Urinary bladder (tissue), 4 donors: Measurements from ENCODE around the gene INTS3. TPM values are rescaled to one million over a fixed set of nuclear protein-coding genes. Genes with fewer than 3 reads are reported as not detected.
A peak's percentile ranks its signal among the peaks of the same experiment; 100 is the strongest.
"Not testable (repeated sequence)": the region's sequence is repeated elsewhere in the genome, so short reads cannot be mapped to it uniquely, and the experiment has no call there.

Experiments used
- DNase-seq: peaks from one replicate; pipeline ENCODE4 v3.0.0-alpha.2; 2015; ENCODE audit errors: extremely low spot score
- H3K27ac ChIP-seq: one replicate; pipeline ENCODE4 v1.5.1; 2013; ENCODE audit warnings: low read depth, mild to moderate bottlenecking, moderate library complexity
- H3K36me3 ChIP-seq: one replicate; pipeline ENCODE4 v1.6.1; 2013; ENCODE audit warnings: mild to moderate bottlenecking, moderate library complexity; ENCODE audit not compliant: insufficient read depth
- H3K4me1 ChIP-seq: one replicate; pipeline ENCODE4 v1.6.1; 2013; ENCODE audit warnings: mild to moderate bottlenecking, moderate library complexity; ENCODE audit not compliant: insufficient read depth
- H3K4me3 ChIP-seq: one replicate; pipeline ENCODE4 v1.5.1; 2013; ENCODE audit warnings: low read depth, low read length
- WGBS: extraction: QIAGEN DNeasy Blood & Tissue Kit; methylation state at CpG from one replicate; pipeline ENCODE4 v1.1.7; 2013; 5-methylcytosine and 5-hydroxymethylcytosine counted together
- polyA plus RNA-seq: library from polyadenylated mRNA; stranded (reverse); fragments of 200-250 nt; gene quantifications from one replicate; pipeline ENCODE4 v1.2.3, GENCODE V29; 2013
- total RNA-seq: library from RNA; depleted of rRNA; stranded (reverse); fragments of >200 nt; gene quantifications from one replicate; pipeline ENCODE4 v1.2.3, GENCODE V29; 2014
- donor health status: healthy with polysubstance abuse.
- donor health status: healthy.

Gene INTS3
- total and polyA plus RNA-seq, 2 donors, result 35.9 to 44.0 TPM

GRCh38 chr1:153688736-153689328 is 39.0 kb upstream of the INTS3 start:
- no peak overlapping the region for H3K4me3 ChIP-seq
- no peaks in the 10 kb centered on the region for H3K36me3 ChIP-seq
- no peak for DNase-seq
- H3K27ac ChIP-seq, result no peak overlapping the region
- WGBS, result 89% methylated on average over 18 of the region's 18 CpGs
- H3K4me1 ChIP-seq, result no peaks in the 10 kb centered on the region

DNA sequence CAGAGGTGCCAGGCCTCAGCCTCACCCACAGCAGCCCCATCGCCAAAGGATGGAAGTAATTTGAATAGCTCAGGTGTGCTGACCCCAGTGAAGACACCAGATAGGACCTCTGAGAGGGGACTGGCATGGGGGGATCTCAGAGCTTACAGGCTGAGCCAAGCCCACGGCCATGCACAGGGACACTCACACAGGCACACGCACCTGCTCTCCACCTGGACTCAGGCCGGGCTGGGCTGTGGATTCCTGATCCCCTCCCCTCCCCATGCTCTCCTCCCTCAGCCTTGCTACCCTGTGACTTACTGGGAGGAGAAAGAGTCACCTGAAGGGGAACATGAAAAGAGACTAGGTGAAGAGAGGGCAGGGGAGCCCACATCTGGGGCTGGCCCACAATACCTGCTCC is 34.4 kb upstream of the INTS3 start:
- no peaks in the 10 kb centered on the region for H3K36me3 ChIP-seq
- no peak overlapping the region for H3K4me3 ChIP-seq
- no peaks in the 10 kb centered on the region for H3K4me1 ChIP-seq
- H3K27ac ChIP-seq, result no peak overlapping the region
- DNase-seq, result no peak
- 79% methylated on average over 4 of the region's 4 CpGs for WGBS

DNA sequence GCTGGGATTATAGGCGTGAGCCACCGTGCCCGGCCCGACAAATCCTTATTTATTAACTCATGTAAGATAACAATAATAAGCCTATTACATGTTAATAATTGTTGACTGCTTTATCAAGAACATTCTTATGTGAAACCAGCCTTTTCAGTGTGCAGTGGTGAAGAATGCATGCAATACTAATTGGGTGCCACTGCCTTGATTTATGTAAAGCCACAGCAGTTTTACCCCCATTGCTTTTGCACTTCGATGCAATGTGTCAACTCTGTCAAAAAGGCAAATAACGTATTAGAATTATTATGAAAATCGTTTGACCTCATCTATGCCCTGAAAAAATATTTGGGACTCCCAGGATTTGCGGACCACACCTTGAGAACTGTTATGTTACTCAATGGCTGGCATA is 31.1 kb upstream of the INTS3 start:
- H3K4me1 ChIP-seq, result no peaks in the 10 kb centered on the region
- no peak for DNase-seq
- no peak overlapping the region for H3K27ac ChIP-seq
- WGBS, result 87% methylated on average over 8 of the region's 8 CpGs
- no peaks in the 10 kb centered on the region for H3K36me3 ChIP-seq
- no peak overlapping the region for H3K4me3 ChIP-seq

GRCh38 chr1:153697191-153698019 is 30.4 kb upstream of the INTS3 start:
- DNase-seq, result no peak
- WGBS, result 60% methylated on average over 12 of the region's 12 CpGs
- Histone ChIP-seq H3K27ac (peak overlapping the region; percentile 30), H3K4me1 (no peaks in the 10 kb centered on the region), H3K4me3 (no peak overlapping the region), H3K36me3 (no peaks in the 10 kb centered on the region)

GRCh38 chr1:153698020-153698922 is 29.6 kb upstream of the INTS3 start:
- no peaks in the 10 kb centered on the region for H3K4me1 ChIP-seq
- peak overlapping the region; percentile 43 for H3K27ac ChIP-seq
- no peaks in the 10 kb centered on the region for H3K36me3 ChIP-seq
- peak; percentile 28 for DNase-seq
- H3K4me3 ChIP-seq, result no peak overlapping the region
- 23% methylated on average over 29 of the region's 29 CpGs for WGBS

- Histone ChIP-seq H3K4me1 (no peaks in the 10 kb centered on the region), H3K36me3 (no peaks in the 10 kb centered on the region), H3K4me3 (no peak overlapping the region), H3K27ac (no peak overlapping the region)
- WGBS, result 88% methylated on average over 6 of the region's 6 CpGs
- no peak for DNase-seq
These were observed 28.7 kb upstream of the INTS3 start for GRCh38 chr1:153698923-153699714.

DNA sequence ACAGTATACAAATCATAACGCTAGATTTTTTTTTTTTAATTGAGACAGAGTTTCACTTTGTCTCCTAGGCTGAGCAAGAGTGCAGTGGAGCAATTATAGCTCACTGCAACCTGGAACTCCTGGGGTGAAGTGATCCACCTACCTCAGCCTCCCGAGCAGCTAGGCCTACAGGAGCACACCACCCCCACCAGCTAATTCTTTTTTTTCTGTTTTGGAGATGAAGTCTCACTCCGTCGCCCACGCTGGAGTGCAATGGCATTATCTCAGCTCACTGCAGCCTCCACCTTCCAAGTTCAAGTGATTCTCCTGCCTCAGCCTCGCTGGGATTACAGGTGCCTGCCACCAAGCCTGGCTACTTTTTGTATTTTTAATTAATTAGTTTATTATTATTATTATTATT is 28.1 kb upstream of the INTS3 start:
- 93% methylated on average over 6 of the region's 6 CpGs for WGBS
- no peak overlapping the region for H3K27ac ChIP-seq
- no peak overlapping the region for H3K4me3 ChIP-seq
- no peaks in the 10 kb centered on the region for H3K36me3 ChIP-seq
- H3K4me1 ChIP-seq, result no peaks in the 10 kb centered on the region
- no peak for DNase-seq

GRCh38 chr1:153705484-153705883 is 22.4 kb upstream of the INTS3 start:
- H3K4me3 ChIP-seq, result no peak overlapping the region

DNA sequence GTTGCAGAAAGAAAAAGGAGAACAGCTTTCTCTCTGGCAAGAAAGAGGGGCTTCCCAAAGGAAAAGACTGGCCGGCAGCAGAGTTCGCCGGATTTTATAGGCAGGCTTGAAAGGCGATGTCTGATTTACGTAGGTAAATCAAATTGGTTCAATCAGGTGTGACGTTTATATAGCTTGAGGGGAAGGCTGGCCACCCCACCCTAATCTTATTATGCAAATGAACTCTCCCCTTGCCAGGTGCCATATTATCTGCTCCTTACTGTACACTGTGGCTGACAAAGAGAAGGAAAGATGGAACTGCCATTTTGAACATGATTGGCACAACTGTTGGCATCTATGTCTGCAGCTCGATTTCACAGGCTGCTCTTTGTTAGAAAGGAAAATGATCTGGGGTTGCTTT is 16.8 kb upstream of the INTS3 start:
- DNase-seq, result no peak
- H3K4me3 ChIP-seq, result no peak overlapping the region
- 30% methylated on average over 7 of the region's 7 CpGs for WGBS
- no peaks in the 10 kb centered on the region for H3K4me1 ChIP-seq
- H3K27ac ChIP-seq, result no peak overlapping the region
- H3K36me3 ChIP-seq, result no peaks in the 10 kb centered on the region

More at GRCh38 chr1:153705484-153705883, 22.4 kb upstream of the INTS3 start:
- whole genome bisulfite sequencing, result 90% methylated on average over 9 of the region's 9 CpGs
- Histone ChIP-seq H3K36me3 (no peaks in the 10 kb centered on the region), H3K4me1 (no peaks in the 10 kb centered on the region), H3K27ac (no peak overlapping the region)
- DNase-seq, result no peak

GRCh38 chr1:153716211-153716610 is 11.6 kb upstream of the INTS3 start:
- H3K4me1 ChIP-seq, result not testable (repeated sequence)

DNA sequence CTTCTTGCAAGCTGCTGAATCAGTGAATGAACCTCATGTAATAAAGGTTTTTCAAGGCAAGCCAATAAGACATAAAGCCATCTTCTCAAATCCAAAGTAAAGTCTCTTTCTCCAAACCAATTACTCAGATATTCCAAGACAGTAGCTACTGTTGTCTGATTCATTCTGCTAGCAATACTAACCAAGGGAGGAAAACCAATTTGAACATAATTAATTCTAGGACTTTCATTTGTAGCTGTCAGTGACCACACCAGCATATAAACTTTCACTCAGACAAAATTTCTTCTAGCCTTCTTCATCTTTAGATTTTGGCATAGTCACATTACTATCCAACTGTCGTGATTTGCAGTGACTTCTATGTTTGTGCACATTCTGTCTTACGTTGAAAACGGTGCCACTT is 10.5 kb upstream of the INTS3 start:
- Histone ChIP-seq H3K36me3 (no peaks in the 10 kb centered on the region), H3K4me3 (no peak overlapping the region), H3K27ac (no peak overlapping the region), H3K4me1 (no peaks in the 10 kb centered on the region)
- WGBS, result 86% methylated on average over 3 of the region's 3 CpGs
- DNase-seq, result no peak

More at GRCh38 chr1:153716211-153716610, 11.6 kb upstream of the INTS3 start:
- not testable (repeated sequence) for DNase-seq, H3K27ac ChIP-seq, H3K4me3 ChIP-seq, H3K36me3 ChIP-seq
- 84% methylated on average over 5 of the region's 5 CpGs for WGBS

DNA sequence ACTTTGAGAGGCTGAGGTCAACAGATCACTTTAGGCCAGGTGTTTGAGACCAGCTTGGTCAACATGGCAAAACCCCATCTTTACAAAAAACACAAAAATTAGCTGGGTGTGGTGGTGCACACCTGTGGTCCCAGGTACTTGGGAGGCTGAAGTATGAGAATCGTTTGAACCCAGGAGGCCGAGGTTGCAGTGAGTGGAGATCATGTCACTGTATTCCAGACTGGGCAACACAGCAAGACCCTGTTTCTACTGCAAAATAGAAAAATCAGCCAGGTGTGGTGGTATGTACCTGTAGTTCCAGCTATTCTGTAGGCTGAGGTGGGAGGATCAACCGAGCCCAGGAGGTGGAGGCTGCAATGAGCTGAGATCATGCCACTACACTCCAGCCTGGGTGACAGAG is 4.2 kb upstream of the INTS3 start:
- 87% methylated on average over 3 of the region's 3 CpGs for WGBS
- Histone ChIP-seq H3K27ac (no peak overlapping the region), H3K36me3 (no peaks in the 10 kb centered on the region), H3K4me1 (no peaks in the 10 kb centered on the region), H3K4me3 (no peak overlapping the region)
- DNase-seq, result no peak

DNA sequence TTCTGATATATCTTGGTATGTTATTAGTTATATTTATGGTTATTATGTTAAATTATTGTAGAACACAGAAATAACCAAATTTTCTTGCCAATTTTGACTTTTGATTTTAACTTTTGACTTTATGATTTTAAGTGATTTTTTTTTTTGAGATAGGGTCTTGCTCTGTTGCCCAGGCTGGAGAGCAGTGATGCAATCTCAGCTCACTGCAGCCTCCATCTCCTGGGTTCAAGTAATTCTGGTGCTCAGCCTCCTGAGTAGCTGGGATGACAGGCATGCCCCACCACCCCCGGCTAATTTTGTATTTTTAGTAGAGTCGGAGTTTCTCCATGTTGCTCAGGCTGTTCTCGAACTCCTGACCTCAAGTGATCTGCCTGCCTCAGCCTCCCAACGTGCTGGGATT is 3.2 kb upstream of the INTS3 start:
- H3K4me1 ChIP-seq, H3K36me3 ChIP-seq, H3K27ac ChIP-seq, DNase-seq, H3K4me3 ChIP-seq: not testable (repeated sequence)
- 72% methylated on average over 4 of the region's 4 CpGs for WGBS
